A549 (cell line): ENCODE results near the gene INVS.

Experiments
- CTCF ChIP-seq: fragments of >200 bp; sonication (Bioruptor Twin); formaldehyde crosslinking; IDR thresholded peaks from 3 replicates; pipeline ENCODE4 v1.5.1; 2016
- EP300 ChIP-seq, 2 experiments: fragments of >200 bp; sonication (Bioruptor Twin); formaldehyde crosslinking; IDR thresholded peaks; 2 replicates in 1 of 2; 3 replicates in 1 of 2; pipeline ENCODE4 v1.6.1; 2016 to 2017
- ESRRA ChIP-seq: fragments of 150-350 bp; IDR thresholded peaks from 2 replicates; pipeline ENCODE4 v1.6.1; 2014; ENCODE audit warnings: mild to moderate bottlenecking, low read length, borderline replicate concordance
- HMGXB4 ChIP-seq: fragments of 250-450 bp; sonication (Bioruptor Pico); IDR thresholded peaks from 2 replicates; pipeline ENCODE4 v1.5.0; 2021; ENCODE audit warnings: mild to moderate bottlenecking, moderate library complexity, borderline replicate concordance
- JUNB ChIP-seq: fragments of >200 bp; sonication (Bioruptor Twin); formaldehyde crosslinking; IDR thresholded peaks from 2 replicates; pipeline ENCODE4 v1.6.1; 2016
- NFE2L2 ChIP-seq: fragments of 150-350 bp; conservative IDR thresholded peaks from 2 replicates; pipeline ENCODE4 v1.6.1; 2014; ENCODE audit warnings: low read length
- POLR2A ChIP-seq: IDR thresholded peaks from 2 replicates; pipeline ENCODE4 v1.6.1; 2012; ENCODE audit warnings: mild to moderate bottlenecking, low read length
- RAD21 ChIP-seq, 2 experiments: fragments of >200 bp in 1 of 2; sonication (Bioruptor Twin) in 1 of 2; formaldehyde crosslinking in 1 of 2; IDR thresholded peaks in 1 of 2; conservative IDR thresholded peaks in 1 of 2; 2 replicates in 1 of 2; 3 replicates in 1 of 2; pipeline ENCODE4 v1.6.1; 2012 to 2018; ENCODE audit warnings: inconsistent platforms in 1 of 2
- SMC3 ChIP-seq: fragments of >200 bp; sonication (Bioruptor Twin); formaldehyde crosslinking; IDR thresholded peaks from 3 replicates; pipeline ENCODE4 v1.6.1; 2018; ENCODE audit warnings: inconsistent platforms

GRCh38 chr9:100217536-100217935, 118.5 kb downstream of the INVS start:
- no peak for TF ChIP-seq RAD21 (conservative IDR thresholded peaks at IDR 0.05 in 1 of 2, IDR thresholded peaks at IDR 0.05 in 1 of 2)
- TF ChIP-seq CTCF: no peak
- no peak for TF ChIP-seq POLR2A
- TF ChIP-seq EP300 (IDR thresholded peaks at IDR 0.05): no peak
- no peak for TF ChIP-seq SMC3
- TF ChIP-seq HMGXB4 (CRISPR knock-in tag): no peak
- TF ChIP-seq ESRRA: no peak
- TF ChIP-seq JUNB: no peak
- no peak for TF ChIP-seq NFE2L2
